IPS-18a (cell line): ENCODE measurements around the gene PFN3.

Source experiments
- H3K27ac ChIP-seq: one replicate; pipeline ENCODE4 v1.5.1; 2013; ENCODE audit warnings: low read length
- H3K27me3 ChIP-seq: one replicate; pipeline ENCODE4 v1.6.1; 2013; ENCODE audit warnings: mild to moderate bottlenecking, low read length; ENCODE audit not compliant: control insufficient read depth, insufficient read depth
- H3K36me3 ChIP-seq: one replicate; pipeline ENCODE4 v1.6.1; 2013; ENCODE audit warnings: low read depth, low read length; ENCODE audit not compliant: control insufficient read depth
- H3K4me1 ChIP-seq: one replicate; pipeline ENCODE4 v1.6.1; 2013; ENCODE audit warnings: low read depth, low read length; ENCODE audit not compliant: control insufficient read depth
- H3K4me3 ChIP-seq: one replicate; pipeline ENCODE4 v1.5.1; 2013; ENCODE audit warnings: low read length
- H3K9ac ChIP-seq: one replicate; pipeline ENCODE4 v1.6.1; 2013; ENCODE audit warnings: mild to moderate bottlenecking, low read length, moderate library complexity
- H3K9me3 ChIP-seq: one replicate; pipeline ENCODE4 v1.6.1; 2013; ENCODE audit warnings: low read depth, low read length; ENCODE audit not compliant: control insufficient read depth

PFN3 gene

DNA sequence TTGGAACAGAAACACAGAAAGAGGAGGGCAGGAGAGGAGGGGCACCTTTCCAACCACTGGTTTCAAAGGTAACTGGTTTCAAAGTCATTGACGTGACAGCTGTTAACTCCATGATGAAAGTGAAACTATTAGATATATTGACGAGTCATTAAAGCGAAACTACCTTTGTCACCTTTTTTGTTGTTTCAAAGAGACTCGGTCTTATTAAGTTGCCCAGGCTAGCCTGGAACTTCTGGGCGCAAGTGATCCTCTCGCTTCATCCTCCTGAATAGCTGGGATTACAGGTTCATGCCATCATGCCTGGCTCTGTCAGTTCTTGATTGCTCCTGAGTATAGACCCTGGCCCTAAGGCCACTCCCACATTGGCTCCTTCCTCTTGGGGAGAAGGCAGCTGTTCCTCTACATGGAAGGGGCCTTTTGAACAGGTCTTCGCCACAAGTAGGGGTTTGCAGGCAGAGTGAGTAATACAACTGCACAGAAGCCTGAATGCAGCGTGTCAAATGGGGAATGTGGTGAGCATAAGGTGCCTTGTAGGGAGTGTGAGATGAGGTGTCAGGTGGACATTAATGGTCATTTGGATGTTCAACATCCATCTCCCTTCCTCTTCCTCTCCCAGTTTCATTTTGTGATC lies 12.3 kb upstream of the PFN3 start:
- H3K4me1 ChIP-seq = no peaks in the 10 kb centered on the region
- peaks cover 29% of the 10 kb centered on the region for H3K27me3 ChIP-seq
- H3K36me3 ChIP-seq = no peaks in the 10 kb centered on the region
- no peak overlapping the region for H3K9ac ChIP-seq
- H3K4me3 ChIP-seq = no peak overlapping the region
- no peak overlapping the region for H3K27ac ChIP-seq
- H3K9me3 ChIP-seq = no peaks in the 10 kb centered on the region

- H3K27me3 ChIP-seq = peaks cover 51% of the 10 kb centered on the region
- no peaks in the 10 kb centered on the region for H3K9me3 ChIP-seq
- no peak overlapping the region for H3K9ac ChIP-seq
Observed at GRCh38 chr5:177410575-177410974, 10.1 kb upstream of the PFN3 start.

GRCh38 chr5:177409043-177409801 lies 8.8 kb upstream of the PFN3 start, which contains the start of gene F12:
F12 (minus strand) TSS chr5:177409564; CDS start chr5:177409527, 37 bp downstream.
- no peaks in the 10 kb centered on the region for H3K9me3 ChIP-seq
- H3K27me3 ChIP-seq = peaks cover 63% of the 10 kb centered on the region
- H3K4me1 ChIP-seq = no peaks in the 10 kb centered on the region
- no peaks in the 10 kb centered on the region for H3K36me3 ChIP-seq
- H3K9ac ChIP-seq = no peak within 1 kb of the TSS
- no peak within 1 kb of the TSS for H3K27ac ChIP-seq
- H3K4me3 ChIP-seq = no peak within 1 kb of the TSS

More at GRCh38 chr5:177410575-177410974, 10.1 kb upstream of the PFN3 start:
- Histone ChIP-seq H3K27ac (no peak overlapping the region), H3K4me1 (no peaks in the 10 kb centered on the region), H3K36me3 (no peaks in the 10 kb centered on the region), H3K4me3 (no peak overlapping the region)

DNA sequence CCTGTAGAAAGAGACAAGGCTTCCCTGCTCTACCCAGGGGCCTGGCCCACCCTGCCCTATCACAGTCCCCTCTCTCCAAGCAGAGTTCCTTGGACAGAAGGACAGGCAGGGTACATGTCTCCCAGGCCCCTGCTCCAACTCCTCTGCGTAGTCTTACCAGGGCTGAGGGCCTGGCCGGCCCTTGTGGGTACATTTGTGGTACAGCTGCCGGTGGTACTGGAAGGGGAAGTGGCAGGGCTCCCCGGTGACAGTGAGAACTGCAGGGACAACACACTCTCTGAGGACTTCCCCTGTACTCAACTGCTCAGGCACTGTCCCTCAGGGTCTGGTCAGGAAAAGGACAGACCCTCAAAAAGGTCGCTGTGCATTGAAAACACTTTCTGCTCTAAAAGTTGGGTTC lies 5.3 kb upstream of the PFN3 start:
- Histone ChIP-seq H3K4me1 (peaks cover 10% of the 10 kb centered on the region), H3K4me3 (no peak overlapping the region), H3K27ac (no peak overlapping the region), H3K36me3 (no peaks in the 10 kb centered on the region), H3K27me3 (peaks cover 81% of the 10 kb centered on the region), H3K9ac (no peak overlapping the region), H3K9me3 (no peaks in the 10 kb centered on the region)

GRCh38 chr5:177405312-177405711 lies 4.9 kb upstream of the PFN3 start:
- H3K9me3 ChIP-seq = no peaks in the 10 kb centered on the region
- peaks cover 84% of the 10 kb centered on the region for H3K27me3 ChIP-seq
- H3K9ac ChIP-seq = no peak overlapping the region
- peaks cover 10% of the 10 kb centered on the region for H3K4me1 ChIP-seq
- no peak overlapping the region for H3K27ac ChIP-seq
- no peak overlapping the region for H3K4me3 ChIP-seq
- H3K36me3 ChIP-seq = no peaks in the 10 kb centered on the region

GRCh38 chr5:177404641-177405179 lies 4.2 kb upstream of the PFN3 start:
- no peaks in the 10 kb centered on the region for H3K36me3 ChIP-seq
- no peak overlapping the region for H3K9ac ChIP-seq
- H3K9me3 ChIP-seq = no peaks in the 10 kb centered on the region
- H3K4me1 ChIP-seq = peaks cover 10% of the 10 kb centered on the region
- H3K27ac ChIP-seq = no peak overlapping the region
- peaks cover 84% of the 10 kb centered on the region for H3K27me3 ChIP-seq
- H3K4me3 ChIP-seq = peak overlapping the region; percentile 51

DNA sequence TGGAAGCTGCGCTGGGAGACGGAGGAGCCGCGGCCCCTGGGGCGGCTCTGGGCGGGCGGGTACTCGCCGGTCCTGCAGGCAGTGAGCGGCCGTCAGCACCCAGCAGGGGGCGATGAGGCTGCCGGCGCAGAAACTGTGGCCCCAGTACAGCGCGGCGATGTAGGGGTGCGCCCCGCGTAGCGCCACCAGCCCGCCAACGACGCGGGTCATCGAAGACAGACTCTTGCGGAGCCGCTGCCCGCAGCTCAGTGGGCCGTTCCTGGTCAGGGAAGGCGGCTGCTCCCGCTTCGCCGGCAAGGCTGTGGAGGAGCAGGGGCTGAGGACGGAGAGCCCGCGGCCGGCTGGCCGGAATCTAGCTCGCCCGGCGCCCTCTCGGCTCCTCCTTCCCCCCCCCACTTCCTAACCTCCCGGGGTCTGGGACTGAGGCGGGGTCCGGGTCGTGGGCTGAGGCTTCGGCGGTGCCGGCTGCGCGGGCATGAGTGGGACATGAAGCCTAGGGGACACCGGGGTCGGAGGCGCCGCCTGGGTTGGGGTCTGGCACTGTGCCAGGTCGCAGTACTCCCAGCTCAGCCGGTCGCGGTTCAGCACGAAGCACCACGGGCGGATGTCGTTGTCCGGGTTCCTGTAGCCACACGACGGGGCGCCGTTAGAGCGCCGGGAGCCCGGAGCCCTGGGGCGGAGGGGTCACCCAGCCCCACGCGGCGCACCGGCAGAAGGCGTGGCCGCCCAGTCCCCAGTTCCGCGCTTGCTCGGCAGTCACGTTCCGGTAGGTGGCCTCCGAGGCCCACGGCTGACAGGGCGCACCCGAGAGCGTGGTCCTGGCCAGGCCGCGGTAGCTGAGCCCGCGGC lies 3.6 kb upstream of the PFN3 start:
- H3K36me3 ChIP-seq = no peaks in the 10 kb centered on the region
- H3K4me3 ChIP-seq = peak overlapping the region; percentile 51
- H3K27me3 ChIP-seq = peaks cover 80% of the 10 kb centered on the region
- H3K4me1 ChIP-seq = peaks cover 10% of the 10 kb centered on the region
- H3K9me3 ChIP-seq = no peaks in the 10 kb centered on the region
- no peak overlapping the region for H3K27ac ChIP-seq
- H3K9ac ChIP-seq = no peak overlapping the region

DNA sequence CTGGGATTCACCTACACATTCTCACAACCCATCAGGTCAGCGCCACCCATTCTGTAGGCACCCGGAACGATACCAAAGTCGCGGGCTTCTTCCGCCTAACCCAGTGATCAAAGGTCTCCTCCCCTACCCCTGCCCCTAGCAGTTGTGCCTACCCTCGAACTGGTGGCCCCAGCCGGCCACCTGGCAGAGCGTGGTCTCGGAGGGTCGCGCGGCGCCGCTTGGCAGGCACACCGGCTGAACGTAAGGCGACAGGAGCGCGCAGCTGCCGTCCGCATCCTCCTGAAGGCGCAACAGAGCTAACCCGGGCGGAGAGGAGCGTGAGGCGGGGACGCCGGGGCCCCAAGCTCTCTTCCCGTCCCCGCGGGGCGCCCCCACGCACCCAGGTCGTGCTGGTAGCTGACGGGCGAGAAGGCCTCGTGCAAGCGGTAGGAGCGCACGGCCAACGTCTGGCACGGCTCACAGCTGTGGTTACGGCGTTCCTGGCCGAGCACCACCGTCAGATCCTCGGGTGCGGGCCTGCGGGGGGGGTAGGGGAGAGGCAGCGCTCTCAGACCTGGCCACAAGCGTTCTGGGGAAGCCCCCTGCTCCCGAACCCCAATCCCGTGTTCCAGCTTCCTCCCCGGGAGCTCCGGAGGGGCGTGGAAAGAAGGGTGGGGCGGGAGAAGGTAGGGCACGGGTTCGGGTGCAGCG lies 2.8 kb upstream of the PFN3 start:
- Histone ChIP-seq H3K4me3 (peak overlapping the region; percentile 51), H3K9ac (no peak overlapping the region), H3K36me3 (no peaks in the 10 kb centered on the region), H3K27ac (no peak overlapping the region), H3K27me3 (peaks cover 73% of the 10 kb centered on the region), H3K9me3 (no peaks in the 10 kb centered on the region), H3K4me1 (peaks cover 10% of the 10 kb centered on the region)

DNA sequence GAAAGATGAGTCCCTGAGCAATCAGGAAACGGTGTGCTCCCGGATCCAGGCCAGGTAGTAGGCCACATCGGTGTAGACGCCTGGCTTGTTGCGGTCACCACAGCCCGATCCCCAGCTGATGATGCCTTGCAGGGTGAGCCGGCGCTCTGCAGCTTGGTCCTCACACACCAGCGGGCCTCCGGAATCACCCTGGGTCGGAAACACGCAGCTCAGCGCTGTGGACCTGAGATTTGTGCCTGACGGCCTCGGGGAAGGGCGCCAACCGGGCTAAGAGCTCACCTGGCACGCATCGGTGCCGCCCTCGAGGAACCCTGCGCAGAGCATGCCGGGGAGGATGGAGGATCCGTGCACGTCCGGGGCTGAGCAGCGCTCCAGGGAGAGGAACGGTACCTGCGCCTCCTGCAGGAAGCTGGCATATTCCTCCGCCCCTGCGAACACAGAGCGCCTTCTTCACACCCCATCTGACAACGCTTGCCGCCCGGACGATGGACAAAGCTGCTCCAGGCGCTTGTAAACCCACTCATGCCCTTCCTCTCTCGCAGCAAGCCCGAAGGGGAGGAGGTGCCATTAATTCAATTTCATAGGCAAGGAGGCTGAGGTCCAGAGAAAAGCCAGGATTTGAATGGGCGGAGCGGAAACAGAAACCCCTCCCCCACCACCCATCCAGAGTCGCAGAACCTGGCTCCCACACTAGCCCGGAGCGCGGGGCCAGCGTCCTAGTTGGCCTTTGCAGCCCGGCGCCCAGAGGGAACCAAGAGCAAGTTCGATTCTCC lies 2.0 kb upstream of the PFN3 start:
- H3K4me3 ChIP-seq = peak overlapping the region; percentile 51
- H3K36me3 ChIP-seq = no peaks in the 10 kb centered on the region
- H3K9ac ChIP-seq = no peak overlapping the region
- no peaks in the 10 kb centered on the region for H3K9me3 ChIP-seq
- peaks cover 69% of the 10 kb centered on the region for H3K27me3 ChIP-seq
- no peak overlapping the region for H3K27ac ChIP-seq
- H3K4me1 ChIP-seq = peaks cover 10% of the 10 kb centered on the region

DNA sequence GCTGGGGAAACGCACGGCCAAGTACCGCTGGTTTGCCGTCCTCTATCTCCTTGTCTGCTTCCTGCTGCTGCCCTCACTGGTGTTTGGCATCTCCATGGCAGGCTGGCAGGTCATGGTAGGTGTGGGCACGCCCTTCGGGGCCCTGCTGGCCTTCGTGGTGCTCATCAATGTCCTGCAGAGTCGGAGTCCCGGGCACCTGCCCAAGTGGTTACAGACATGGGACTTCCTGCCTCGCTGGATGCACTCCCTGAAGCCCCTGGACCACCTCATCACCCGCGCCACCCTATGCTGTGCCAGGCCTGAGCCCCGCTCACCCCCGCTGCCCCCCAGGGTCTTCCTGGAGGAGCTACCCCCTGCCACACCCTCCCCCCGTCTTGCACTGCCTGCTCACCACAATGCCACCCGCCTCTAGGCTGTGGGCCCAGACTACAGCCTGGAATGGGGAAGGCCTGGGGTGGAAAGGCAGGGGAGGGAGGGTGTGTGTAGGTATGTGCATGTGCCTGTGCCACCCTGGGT lies 2.5 kb downstream of the PFN3 start:
- H3K36me3 ChIP-seq = no peaks in the 10 kb centered on the region
- no peak overlapping the region for H3K27ac ChIP-seq
- H3K9me3 ChIP-seq = no peaks in the 10 kb centered on the region
- peaks cover 24% of the 10 kb centered on the region for H3K27me3 ChIP-seq
- no peak overlapping the region for H3K9ac ChIP-seq
- H3K4me3 ChIP-seq = no peak overlapping the region
- H3K4me1 ChIP-seq = peaks cover 8% of the 10 kb centered on the region
